ENCODE results near the gene MYO18B. TPM values are rescaled to one million over a fixed set of nuclear protein-coding genes. Genes with fewer than 3 reads are reported as not detected.

Gene MYO18B
- total and polyA plus RNA-seq, 2 donors (not counting 3 experiments of a cell fraction or from before 2014, with no cell fraction given), result 0.01 TPM; not detected in 1

GRCh38 chr22:26047516-26047915, 305.5 kb downstream of the MYO18B start:
- TF ChIP-seq EZH2 (IDR thresholded peaks at IDR 0.05; ENCODE audit: borderline replicate concordance, low read depth, low read length, severe bottlenecking), result no peak
- no peak for TF ChIP-seq POLR2AphosphoS5 (IDR thresholded peaks at IDR 0.05; ENCODE audit: insufficient read depth, low read depth, low read length)
- no peak for TF ChIP-seq JUN (IDR thresholded peaks at IDR 0.05; ENCODE audit: borderline replicate concordance, insufficient read depth, insufficient read length, low read depth)
- no peak for TF ChIP-seq CTCF (IDR thresholded peaks at IDR 0.05; ENCODE audit: extremely low read depth in 1 of 2, insufficient read depth in 1 of 2, low read depth in 1 of 2, low read length in 2 of 2)
- no peak for TF ChIP-seq MAX (IDR thresholded peaks at IDR 0.05; ENCODE audit: insufficient read depth, insufficient read length)
- TF ChIP-seq MYC (IDR thresholded peaks at IDR 0.05; ENCODE audit: low read depth, low read length), result no peak
- Histone ChIP-seq H2AFZ (ENCODE audit: low read depth, low read length) (no peak overlapping the region), H3K4me3 (replicated peaks in 1 of 3; ENCODE audit: insufficient read depth in 1 of 3, low read depth in 1 of 3, low read length in 3 of 3) (no peak overlapping the region), H3K9ac (replicated peaks; ENCODE audit: extremely low read depth, insufficient read depth, low read length) (no peak overlapping the region), H3K36me3 (ENCODE audit: control insufficient read depth in 2 of 2, extremely low read depth in 1 of 2, insufficient read depth in 2 of 2, low read length in 2 of 2) (no peaks in the 10 kb centered on the region), H3K9me1 (replicated peaks; ENCODE audit: control insufficient read depth, extremely low read depth, insufficient read depth, low read length) (no peaks in the 10 kb centered on the region), H3K4me1 (ENCODE audit: control insufficient read depth, extremely low read depth, insufficient read depth, low read length) (no peaks in the 10 kb centered on the region), H3K27ac (ENCODE audit: insufficient read depth, low read depth, low read length) (no peak overlapping the region), H3K4me2 (ENCODE audit: insufficient read depth, low read length) (no peak overlapping the region), H3K9me3 (replicated peaks; ENCODE audit: control insufficient read depth, insufficient read depth, low read length) (peaks cover 4% of the 10 kb centered on the region), H3K27me3 (ENCODE audit: control insufficient read depth in 2 of 2, insufficient read depth in 2 of 2, low read length in 2 of 2) (no peaks in the 10 kb centered on the region), H3K79me2 (ENCODE audit: control insufficient read depth, insufficient read depth, low read length) (no peaks in the 10 kb centered on the region), H4K20me1 (replicated peaks; ENCODE audit: control insufficient read depth, extremely low read depth, insufficient read depth, low read length) (no peaks in the 10 kb centered on the region)
- no TSS peak for BruUV-seq (replicated peaks)
- FAIRE-seq (no peak), DNase-seq (ENCODE audit: low read depth, low spot score) (no peak)
- dilution Hi-C loops (cut with MboI; ENCODE audit: extremely low pct_ligation_motif_present, low sequenced_read_pairs), result no loop called here
- intact Hi-C loops (cut with micrococcal nuclease), result no loop called here
- POLR2A ChIA-PET, result no interaction called here
- CTCF ChIA-PET, result no interaction called here

DNA sequence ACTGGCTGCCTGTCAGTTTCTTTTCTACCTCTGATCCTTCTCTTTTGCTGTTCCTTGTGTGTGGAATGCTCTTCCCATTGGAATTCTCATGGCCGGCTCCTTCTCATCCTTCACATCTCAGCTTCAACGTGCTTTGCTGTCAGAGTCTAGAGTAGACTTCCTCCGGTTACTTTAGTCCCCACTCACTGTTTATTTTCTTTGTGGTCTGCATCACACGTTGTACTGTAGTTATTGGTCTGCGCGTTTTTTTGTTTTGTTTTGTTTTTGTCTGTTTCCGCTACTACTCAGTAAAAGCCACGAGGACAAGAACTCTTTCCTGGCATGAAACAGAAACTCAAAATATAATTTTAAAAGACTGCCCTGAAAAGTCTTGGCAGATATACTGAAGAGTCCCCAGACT, 305.9 kb downstream of the MYO18B start:
- Histone ChIP-seq H3K9me3 (replicated peaks; ENCODE audit: control insufficient read depth, insufficient read depth, low read length) (peaks cover 2% of the 10 kb centered on the region), H3K27ac (ENCODE audit: insufficient read depth, low read depth, low read length) (no peak overlapping the region), H3K79me2 (ENCODE audit: control insufficient read depth, insufficient read depth, low read length) (no peaks in the 10 kb centered on the region), H3K9ac (replicated peaks; ENCODE audit: extremely low read depth, insufficient read depth, low read length) (no peak overlapping the region), H4K20me1 (replicated peaks; ENCODE audit: control insufficient read depth, extremely low read depth, insufficient read depth, low read length) (no peaks in the 10 kb centered on the region), H3K4me3 (replicated peaks in 1 of 3; ENCODE audit: insufficient read depth in 1 of 3, low read depth in 1 of 3, low read length in 3 of 3) (no peak overlapping the region), H3K4me2 (ENCODE audit: insufficient read depth, low read length) (no peak overlapping the region), H3K27me3 (ENCODE audit: control insufficient read depth in 2 of 2, insufficient read depth in 2 of 2, low read length in 2 of 2) (no peaks in the 10 kb centered on the region), H3K4me1 (ENCODE audit: control insufficient read depth, extremely low read depth, insufficient read depth, low read length) (no peaks in the 10 kb centered on the region), H2AFZ (ENCODE audit: low read depth, low read length) (no peak overlapping the region), H3K36me3 (ENCODE audit: control insufficient read depth in 2 of 2, extremely low read depth in 1 of 2, insufficient read depth in 2 of 2, low read length in 2 of 2) (no peaks in the 10 kb centered on the region), H3K9me1 (replicated peaks; ENCODE audit: control insufficient read depth, extremely low read depth, insufficient read depth, low read length) (no peaks in the 10 kb centered on the region)
- DNase-seq (ENCODE audit: low read depth, low spot score) (no peak), FAIRE-seq (no peak)
- BruUV-seq (replicated peaks), result no TSS peak
- ChIA-PET CTCF (no interaction called here), POLR2A (no interaction called here)
- intact Hi-C loops (cut with micrococcal nuclease) (no loop called here), dilution Hi-C loops (cut with MboI; ENCODE audit: extremely low pct_ligation_motif_present, low sequenced_read_pairs) (no loop called here)
- no peak for TF ChIP-seq MYC (IDR thresholded peaks at IDR 0.05; ENCODE audit: low read depth, low read length)
- TF ChIP-seq POLR2AphosphoS5 (IDR thresholded peaks at IDR 0.05; ENCODE audit: insufficient read depth, low read depth, low read length), result no peak
- no peak for TF ChIP-seq FOS (IDR thresholded peaks at IDR 0.05; ENCODE audit: borderline replicate concordance, insufficient read depth, low read length)
- no peak for TF ChIP-seq POLR2A (IDR thresholded peaks at IDR 0.05; ENCODE audit: low read depth, low read length)
- TF ChIP-seq GATA2 (IDR thresholded peaks at IDR 0.05; ENCODE audit: insufficient read depth, insufficient read length, low read depth, low read length), result no peak
- no peak for TF ChIP-seq CTCF (IDR thresholded peaks at IDR 0.05; ENCODE audit: extremely low read depth in 1 of 2, insufficient read depth in 1 of 2, low read depth in 1 of 2, low read length in 2 of 2)
- no peak for TF ChIP-seq MAX (IDR thresholded peaks at IDR 0.05; ENCODE audit: insufficient read depth, insufficient read length)
- no peak for TF ChIP-seq JUN (IDR thresholded peaks at IDR 0.05; ENCODE audit: borderline replicate concordance, insufficient read depth, insufficient read length, low read depth)
- TF ChIP-seq EZH2 (IDR thresholded peaks at IDR 0.05; ENCODE audit: borderline replicate concordance, low read depth, low read length, severe bottlenecking), result no peak

All from endothelial cell of umbilical vein (primary cell).